ENCODE data around the gene CEP128.

DNA sequence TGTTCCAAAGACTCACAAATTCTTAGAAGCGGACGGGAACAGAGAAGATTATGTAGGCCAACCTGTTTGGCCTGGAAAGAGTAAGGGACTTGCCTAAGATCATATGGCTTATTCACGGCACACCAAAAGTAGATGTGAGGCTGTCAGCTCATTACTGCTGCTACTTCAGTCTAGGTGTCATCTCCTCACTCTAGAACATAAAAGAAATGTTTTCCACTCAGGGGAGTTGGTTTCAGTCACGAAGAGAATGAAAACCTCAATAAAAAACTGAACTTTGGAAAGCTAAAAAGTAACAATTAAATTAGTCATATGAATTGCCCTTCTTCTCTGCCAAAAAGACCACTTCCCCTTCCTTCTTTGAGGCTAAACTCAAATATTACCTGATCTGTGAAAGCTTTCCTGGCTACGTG, 658 bp upstream of the CEP128 start:
- no peak for TF ChIP-seq RELA (CRISPR knock-in tag; IDR thresholded peaks at IDR 0.05; ENCODE audit: borderline replicate concordance)
- no peak for TF ChIP-seq CTCF (IDR thresholded peaks at IDR 0.05)
- TF ChIP-seq JUN (CRISPR knock-in tag; IDR thresholded peaks at IDR 0.05): no peak
- TF ChIP-seq, protein P1, sequence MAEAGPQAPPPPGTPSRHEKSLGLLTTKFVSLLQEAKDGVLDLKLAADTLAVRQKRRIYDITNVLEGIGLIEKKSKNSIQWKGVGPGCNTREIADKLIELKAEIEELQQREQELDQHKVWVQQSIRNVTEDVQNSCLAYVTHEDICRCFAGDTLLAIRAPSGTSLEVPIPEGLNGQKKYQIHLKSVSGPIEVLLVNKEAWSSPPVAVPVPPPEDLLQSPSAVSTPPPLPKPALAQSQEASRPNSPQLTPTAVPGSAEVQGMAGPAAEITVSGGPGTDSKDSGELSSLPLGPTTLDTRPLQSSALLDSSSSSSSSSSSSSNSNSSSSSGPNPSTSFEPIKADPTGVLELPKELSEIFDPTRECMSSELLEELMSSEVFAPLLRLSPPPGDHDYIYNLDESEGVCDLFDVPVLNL (CRISPR knock-in tag; IDR thresholded peaks at IDR 0.05; ENCODE audit: borderline replicate concordance, low read depth): no peak
- no peak for TF ChIP-seq SP1 (CRISPR knock-in tag; conservative IDR thresholded peaks at IDR 0.05)
- no peak for TF ChIP-seq ZNF281 (CRISPR knock-in tag; IDR thresholded peaks at IDR 0.05)
- TF ChIP-seq ETV6 (CRISPR knock-in tag; IDR thresholded peaks at IDR 0.05): no peak
- no peak for TF ChIP-seq ZNF512 (CRISPR knock-in tag; IDR thresholded peaks at IDR 0.05; ENCODE audit: borderline replicate concordance)

All from WTC11 (cell line).